Femur (tissue), 1 donor: ENCODE data around the gene CEACAM1.
"Not testable (repeated sequence)": the region's sequence is repeated elsewhere in the genome, so short reads cannot be mapped to it uniquely, and the experiment has no call there.

Experiments used
- DNase-seq: peaks from one replicate; pipeline ENCODE4 v3.0.0-alpha.2; 2017

CEACAM1 gene

GRCh38 chr19:42511340-42511739 lies 16.9 kb downstream of the CEACAM1 start:
- DNase-seq = no peak

GRCh38 chr19:42508892-42509444 lies 19.3 kb downstream of the CEACAM1 start:
- DNase-seq = no peak

DNA sequence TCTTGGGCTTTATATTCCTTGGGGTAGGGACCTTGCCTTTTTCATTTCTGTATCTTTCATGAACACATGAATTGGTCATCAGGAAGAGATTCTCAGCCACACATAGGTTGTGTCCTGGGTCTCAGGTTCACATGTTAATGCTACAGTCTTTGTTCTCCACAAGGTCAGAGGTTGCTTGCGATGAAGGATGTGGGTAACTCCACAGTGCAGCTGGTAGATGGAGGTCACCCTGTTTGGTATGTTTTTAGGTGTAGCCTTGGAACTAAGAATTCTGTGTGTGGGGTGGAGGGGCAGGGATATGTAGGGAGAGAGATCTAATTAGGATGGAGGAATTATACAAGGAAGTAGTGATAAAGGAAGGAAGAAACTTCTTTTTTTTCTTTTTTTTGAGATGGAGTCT lies 23.2 kb downstream of the CEACAM1 start:
- no peak for DNase-seq

DNA sequence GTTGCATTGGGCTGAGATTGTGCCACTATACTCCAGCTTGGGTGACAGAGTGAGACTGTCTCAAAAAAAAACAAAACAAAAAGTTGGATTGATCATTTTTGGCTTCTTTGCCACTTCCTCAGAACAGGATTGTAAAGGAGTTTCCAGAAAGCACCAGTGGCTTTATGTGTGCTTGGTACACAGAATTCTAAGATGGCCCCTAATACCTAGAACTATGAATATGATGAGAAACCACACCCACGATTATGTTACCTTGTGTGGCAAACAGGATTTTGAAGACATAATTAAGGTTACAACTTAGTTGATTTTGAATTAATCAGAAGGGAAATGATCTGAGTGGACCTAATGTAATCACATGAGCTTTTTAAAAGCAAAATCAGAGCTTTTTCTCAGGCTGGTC lies 26.5 kb downstream of the CEACAM1 start:
- DNase-seq = no peak

DNA sequence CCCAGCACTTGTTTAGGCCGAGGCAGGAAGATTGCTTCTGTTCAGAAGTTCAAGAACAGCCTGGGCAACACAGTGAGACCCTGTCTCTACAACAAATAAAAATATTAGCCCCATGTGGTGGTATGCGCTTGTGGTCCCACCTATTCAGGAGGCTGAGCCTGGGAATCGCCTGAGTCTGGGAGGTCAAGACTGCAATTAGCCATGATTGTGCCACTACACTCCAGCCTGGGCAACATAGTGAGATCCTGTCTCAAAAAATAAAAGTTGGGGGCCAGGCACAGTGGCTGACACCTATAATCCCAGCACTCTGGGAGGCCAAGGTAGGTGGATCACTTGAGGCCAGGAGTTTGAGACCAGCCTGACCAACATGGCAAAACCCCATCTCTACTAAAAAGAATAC lies 27.0 kb downstream of the CEACAM1 start:
- not testable (repeated sequence) for DNase-seq

DNA sequence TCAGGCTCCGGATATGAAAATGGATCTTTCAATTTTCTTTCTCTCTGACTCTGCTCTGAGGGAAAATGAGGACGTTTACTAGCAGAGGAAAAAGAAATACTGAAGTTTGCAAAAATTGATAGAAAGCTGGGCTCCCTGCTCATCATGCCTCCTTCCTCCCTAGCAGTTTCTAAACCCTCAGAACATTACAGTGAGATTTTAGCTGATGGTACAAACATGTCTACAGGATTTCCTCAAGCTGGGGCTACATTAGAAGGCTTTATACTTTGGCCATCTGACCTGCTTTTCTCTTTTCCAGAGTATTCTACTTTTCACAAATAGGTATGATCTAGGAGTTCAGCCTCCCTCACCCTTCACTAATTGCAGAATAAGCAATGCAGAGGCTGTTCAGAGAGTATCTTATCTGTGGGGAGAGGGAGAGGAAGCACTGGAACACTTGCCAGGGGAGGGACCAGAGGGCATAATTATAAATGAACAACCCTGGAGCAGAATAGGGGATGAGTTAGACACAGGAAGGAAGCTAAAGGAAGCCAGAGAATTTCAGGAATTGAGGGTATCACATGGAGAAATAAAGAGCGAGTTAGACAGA lies 30.0 kb downstream of the CEACAM1 start:
- no peak for DNase-seq

GRCh38 chr19:42497492-42498168 lies 30.7 kb downstream of the CEACAM1 start:
- no peak for DNase-seq

DNA sequence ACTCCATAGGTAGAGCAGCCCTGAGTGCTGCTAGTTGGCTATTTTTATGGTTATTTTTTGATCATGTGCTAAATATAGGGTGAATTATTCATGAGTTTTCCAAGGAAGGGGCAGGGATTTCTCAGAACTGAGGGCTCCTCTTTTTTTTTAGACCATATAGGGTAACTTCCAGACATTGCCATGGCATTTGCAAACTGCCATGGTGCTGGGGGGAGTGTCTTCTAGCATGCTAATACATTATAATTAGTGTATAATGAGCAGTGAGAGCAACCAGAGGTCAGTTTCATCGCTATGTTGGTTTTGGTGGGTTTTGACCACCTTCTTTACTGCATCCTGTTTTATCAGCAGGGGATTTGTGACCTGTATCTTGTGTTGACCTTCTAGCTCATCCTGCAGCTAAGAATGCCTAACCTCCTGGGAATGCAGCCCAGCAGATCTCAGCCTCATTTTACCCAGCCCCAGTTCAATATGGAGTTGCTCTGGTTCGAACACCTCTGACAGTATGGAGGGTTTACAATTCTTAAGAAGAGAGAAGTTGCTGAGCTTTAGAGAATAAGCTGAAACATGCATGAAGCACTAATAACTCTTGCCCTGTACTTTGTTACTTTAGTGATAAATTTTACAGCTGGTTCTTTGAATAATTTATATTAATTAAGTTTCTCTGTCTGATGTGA lies 31.7 kb downstream of the CEACAM1 start:
- no peak for DNase-seq

GRCh38 chr19:42495663-42496062 lies 32.6 kb downstream of the CEACAM1 start:
- no peak for DNase-seq

DNA sequence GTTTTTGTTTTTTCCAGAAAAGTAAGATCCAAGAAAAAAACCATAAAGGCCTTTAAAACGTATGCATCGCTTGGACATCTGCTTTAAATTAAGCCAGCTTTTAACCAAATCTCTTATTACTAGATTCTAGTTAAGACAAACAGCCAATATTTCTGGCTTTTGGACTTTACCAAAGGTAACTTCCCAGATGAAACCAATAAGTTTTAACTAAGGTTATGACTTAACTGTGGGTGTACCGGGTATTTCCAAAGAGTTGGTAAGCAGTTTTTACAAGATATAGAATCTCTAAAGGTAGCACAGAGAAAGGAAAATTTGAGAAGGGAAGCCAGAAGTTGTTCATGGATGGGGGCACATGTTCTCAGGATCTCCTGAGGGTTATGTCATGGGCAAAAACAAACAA lies 34.0 kb downstream of the CEACAM1 start:
- no peak for DNase-seq

DNA sequence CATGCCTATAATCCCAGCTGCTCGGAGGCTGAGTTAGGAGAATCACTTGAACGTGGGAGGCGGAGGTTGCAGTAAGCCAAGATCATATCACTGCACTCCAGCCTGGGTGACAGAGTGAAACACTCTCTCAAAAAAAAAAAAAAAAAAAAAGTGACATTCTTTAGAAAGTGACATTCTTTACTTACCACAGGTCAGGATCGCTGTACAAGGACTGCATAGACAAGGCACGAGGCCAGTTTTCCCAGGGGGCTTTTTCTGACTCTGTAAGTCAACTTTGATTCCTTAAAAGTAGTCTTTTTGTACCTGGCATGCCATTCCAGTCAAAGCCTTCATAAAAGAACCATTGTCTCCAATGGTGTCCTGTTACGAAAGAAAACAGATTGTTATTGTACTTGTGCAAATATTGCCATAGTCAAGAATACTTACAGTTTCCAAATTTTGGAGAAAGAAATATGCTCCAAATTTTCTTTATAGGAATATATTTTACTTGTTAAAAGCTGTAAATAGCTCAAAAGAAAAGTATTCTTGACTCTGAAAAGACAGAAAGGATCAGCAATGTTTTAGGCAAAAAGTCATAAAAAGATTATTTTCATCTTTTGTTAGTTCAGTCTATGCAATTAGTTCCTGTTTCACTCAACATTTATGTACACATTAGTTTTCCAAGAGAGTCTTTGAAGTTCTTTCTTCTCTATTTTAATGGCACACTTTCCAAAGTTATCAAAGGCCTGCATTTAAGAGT lies 39.3 kb downstream of the CEACAM1 start:
- no peak for DNase-seq

DNA sequence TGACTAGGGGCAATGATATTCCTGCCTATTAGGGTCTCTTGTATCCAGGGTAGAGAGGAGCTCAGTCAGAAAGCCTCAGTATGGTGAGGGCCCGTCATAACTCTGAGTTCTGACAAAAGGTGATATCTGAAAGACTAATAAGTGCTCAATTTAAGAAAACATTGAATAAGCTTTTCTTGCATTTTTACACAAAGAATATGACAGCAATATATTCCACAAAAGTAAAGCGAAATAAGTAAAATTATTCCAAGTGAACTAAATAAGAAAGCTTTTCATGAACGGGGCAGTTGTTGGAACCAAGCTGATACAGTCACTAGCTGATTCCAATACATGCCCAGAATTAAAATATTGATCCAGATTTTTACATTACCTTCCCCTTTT lies 40.5 kb downstream of the CEACAM1 start:
- no peak for DNase-seq

DNA sequence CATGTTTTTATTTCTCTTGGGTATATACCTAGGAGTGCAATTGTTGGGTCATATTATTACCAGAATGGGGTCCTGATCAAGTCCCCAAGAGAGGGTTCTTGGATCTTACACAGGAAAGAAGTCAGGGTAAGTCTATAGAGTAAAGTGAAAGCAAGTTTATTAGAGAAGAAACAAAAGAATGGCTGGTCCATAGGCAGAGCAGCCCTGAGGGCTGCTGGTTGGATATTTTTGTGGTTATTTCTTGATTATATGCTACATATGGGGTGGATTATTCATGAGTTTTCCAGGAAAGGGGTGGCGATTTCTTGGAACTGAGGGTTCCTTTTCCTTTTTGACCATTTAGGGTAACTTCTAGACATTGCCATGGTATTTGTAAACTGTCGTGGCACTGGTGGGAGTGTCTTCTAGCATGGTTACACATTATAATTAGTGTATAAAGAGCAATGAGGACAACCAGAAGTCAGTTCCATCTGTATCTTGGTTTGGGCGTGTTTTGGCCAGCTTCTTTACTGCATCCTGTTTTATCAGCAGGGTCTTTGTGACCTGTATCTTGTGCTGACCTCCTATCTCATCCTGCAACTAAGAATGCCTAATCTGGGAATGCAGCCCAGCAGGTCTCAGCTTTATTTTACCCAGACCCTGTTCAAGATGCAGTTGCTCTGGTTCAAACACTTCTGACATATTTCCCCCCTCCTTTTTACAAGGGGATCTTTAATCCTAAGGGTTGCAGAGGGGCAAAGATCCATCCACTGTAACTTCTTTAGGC lies 41.1 kb downstream of the CEACAM1 start:
- DNase-seq = peak; percentile 35

- DNase-seq = not testable (repeated sequence)
Measured at GRCh38 chr19:42485036-42485435, 43.2 kb downstream of the CEACAM1 start.

GRCh38 chr19:42480335-42481095 lies 47.8 kb downstream of the CEACAM1 start:
- no peak for DNase-seq

DNA sequence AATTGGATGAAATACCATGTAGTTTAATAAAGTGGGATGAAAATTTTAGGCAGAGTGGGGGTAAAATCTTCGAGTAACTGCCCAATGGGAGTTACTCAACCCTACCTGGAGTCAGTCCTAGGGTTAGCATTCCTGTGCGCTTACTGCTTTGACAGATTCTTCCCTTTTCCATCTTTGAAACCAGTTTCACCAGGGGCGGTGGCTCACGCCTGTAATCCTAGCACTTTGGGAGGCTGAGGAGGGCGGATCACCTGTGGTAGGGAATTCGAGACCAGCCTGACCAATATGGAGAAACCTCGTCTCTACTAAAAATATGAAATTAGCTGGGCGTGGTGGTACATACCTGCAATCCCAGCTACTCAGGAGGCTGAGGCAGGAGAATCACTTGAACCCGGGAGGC lies 48.5 kb downstream of the CEACAM1 start:
- DNase-seq = no peak

GRCh38 chr19:42478765-42479311 lies 49.4 kb downstream of the CEACAM1 start:
- DNase-seq = no peak

- DNase-seq = no peak
Measured at GRCh38 chr19:42477933-42478332, 50.3 kb downstream of the CEACAM1 start.

- DNase-seq = no peak
Measured at GRCh38 chr19:42477117-42477516, 51.2 kb downstream of the CEACAM1 start.

DNA sequence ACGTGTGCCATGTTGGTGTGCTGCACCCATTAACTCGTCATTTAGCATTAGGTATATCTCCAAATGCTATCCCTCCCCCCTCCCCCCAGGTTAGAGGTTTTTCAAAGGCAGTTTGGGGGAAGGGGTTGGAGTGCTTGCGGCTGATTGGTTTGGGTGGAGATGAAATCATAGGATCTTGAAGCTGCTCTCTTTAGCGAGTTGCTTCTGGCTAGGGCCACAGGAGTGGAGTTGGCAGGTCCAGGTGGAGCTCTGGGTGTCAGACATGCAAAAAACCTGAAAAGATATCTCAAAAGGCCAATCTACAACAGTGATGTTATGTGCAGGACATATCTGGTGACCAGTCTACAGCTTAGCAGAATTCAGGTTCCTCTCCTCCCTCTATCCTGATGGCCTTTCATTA lies 52.9 kb downstream of the CEACAM1 start:
- DNase-seq = no peak

DNA sequence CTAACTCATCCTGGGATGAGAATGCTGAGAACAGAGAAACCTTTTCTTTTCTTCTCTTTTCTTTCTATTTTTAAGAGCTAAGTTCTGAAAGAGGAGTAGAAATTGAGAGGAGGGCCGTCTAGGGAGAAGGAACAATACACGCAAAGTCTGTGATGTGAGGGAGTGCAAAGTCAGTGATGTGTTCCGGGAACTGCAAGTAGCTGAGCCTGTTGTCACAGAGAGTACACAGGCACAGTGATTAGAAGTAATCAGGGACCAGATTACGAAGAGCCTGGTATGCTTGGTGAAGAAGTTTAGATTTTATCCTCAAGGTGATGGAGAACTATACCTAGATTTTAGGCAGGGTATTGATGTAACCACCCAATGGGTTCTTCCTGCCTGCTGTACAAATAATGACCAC lies 53.5 kb downstream of the CEACAM1 start:
- no peak for DNase-seq

DNA sequence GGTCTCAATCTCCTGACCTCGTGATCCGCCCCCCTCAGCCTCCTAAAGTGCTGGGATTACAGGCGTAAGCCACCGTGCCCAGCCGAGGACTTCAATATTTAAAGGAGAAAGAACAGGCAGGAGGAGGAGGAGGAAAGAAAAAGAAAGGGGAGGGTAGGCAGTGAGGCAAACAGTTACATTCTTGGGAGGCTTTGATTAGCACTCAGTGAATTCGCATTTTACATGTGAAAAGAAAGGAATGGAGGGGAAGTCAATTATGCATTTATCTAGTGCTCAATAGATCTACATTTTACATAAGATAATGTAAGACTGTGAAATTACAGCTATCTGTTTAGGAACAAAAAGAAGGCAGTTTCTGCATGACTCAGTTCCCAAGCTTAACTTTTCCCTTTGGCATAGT lies 54.6 kb downstream of the CEACAM1 start:
- no peak for DNase-seq
